Right atrium auricular region (tissue), 2 donors: Measurements from ENCODE around the gene MARVELD3. TPM values are rescaled to one million over a fixed set of nuclear protein-coding genes. Genes with fewer than 3 reads are reported as not detected.

Experiments
- DNase-seq: peaks from one replicate; pipeline ENCODE4 v3.0.0-alpha.2; 2019; ENCODE audit warnings: low spot score
- H3K27ac ChIP-seq, 2 donors: fragments of 200-600 bp; sonication (generic); 1 replicate in 1 of 2; 2 replicates in 1 of 2; pipeline ENCODE4 v1.5.1; 2016 to 2019
- H3K27me3 ChIP-seq, 2 donors: fragments of 200-600 bp; sonication (generic); one replicate each; pipeline versions ENCODE4 v1.5.1 to v1.6.0; 2017 to 2019
- H3K36me3 ChIP-seq: fragments of 200-600 bp; sonication (generic); one replicate; pipeline ENCODE4 v1.5.1; 2016
- H3K4me1 ChIP-seq, 2 donors: fragments of 200-600 bp; sonication (generic); one replicate each; pipeline versions ENCODE4 v1.5.1 to v1.6.0; 2017 to 2019
- H3K4me3 ChIP-seq, 2 donors: fragments of 200-600 bp; sonication (generic); 1 replicate in 1 of 2; 2 replicates in 1 of 2; pipeline ENCODE4 v1.5.1; 2017 to 2019; ENCODE audit warnings: mild to moderate bottlenecking in 1 of 2, moderate library complexity in 1 of 2
- H3K9me3 ChIP-seq, 2 donors: fragments of 200-600 bp; sonication (generic); one replicate each; pipeline ENCODE4 v1.5.1; 2019
- CTCF ChIP-seq, 2 donors: fragments of 200-600 bp; sonication (generic); IDR thresholded peaks; one replicate each; pipeline ENCODE4 v1.5.1; 2019; ENCODE audit warnings: antibody characterized with exemption in 2 of 2
- total RNA-seq, 2 donors: library from RNA; depleted of rRNA; stranded (reverse); fragments of >200 nt; gene quantifications; one replicate each; pipeline ENCODE4 v1.1.0, GENCODE V29; 2016

The MARVELD3 gene
- total RNA-seq, 2 donors from 2014 or later, result not detected

GRCh38 chr16:71628810-71629209, 2.8 kb downstream of the MARVELD3 start:
- no peak for DNase-seq
- Histone ChIP-seq H3K9me3 (no peaks in the 10 kb centered on the region), H3K4me1 (peaks cover 0 to 14% of the 10 kb centered on the region in 2 donors), H3K27me3 (peaks cover 15 to 16% of the 10 kb centered on the region in 2 donors), H3K4me3 (no peak overlapping the region), H3K27ac (no peak overlapping the region), H3K36me3 (no peaks in the 10 kb centered on the region)
- no peak for TF ChIP-seq CTCF (IDR thresholded peaks at IDR 0.05)

DNA sequence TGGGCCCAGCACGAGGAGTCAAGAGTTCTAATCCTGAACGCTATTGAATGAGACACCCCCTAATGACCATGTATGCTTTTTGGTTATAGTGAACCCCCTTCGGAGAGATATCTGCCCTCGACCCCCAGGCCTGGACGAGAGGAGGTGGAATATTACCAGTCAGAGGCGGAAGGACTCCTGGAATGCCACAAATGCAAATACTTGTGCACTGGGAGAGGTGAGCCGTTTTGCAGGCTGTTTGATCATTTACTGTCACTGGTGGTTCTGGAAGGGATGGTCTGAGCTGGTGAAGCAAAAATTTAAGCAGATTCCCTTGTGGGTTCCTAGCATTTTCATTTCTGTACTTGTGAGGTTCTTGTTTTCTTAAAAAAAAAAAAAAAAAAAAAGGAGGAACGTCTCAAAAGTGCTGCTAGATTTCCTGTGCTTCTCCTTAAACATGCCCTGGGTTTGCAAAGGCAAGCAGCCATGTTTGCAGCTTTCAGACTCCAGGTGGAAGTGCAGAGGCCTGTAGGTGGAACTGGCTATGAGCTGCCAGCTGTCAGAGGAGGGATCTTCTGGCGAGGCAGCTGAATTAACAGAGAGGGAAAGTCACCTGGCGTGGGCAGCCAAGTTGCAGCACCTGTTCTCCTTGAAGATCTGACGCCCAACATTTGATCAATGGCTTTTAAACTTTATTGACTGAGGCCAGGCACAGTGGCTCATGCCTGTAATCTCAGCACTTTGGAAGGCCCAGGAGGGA, 3.5 kb downstream of the MARVELD3 start:
- Histone ChIP-seq H3K27ac (no peak overlapping the region), H3K4me3 (no peak overlapping the region), H3K36me3 (no peaks in the 10 kb centered on the region), H3K9me3 (no peaks in the 10 kb centered on the region), H3K27me3 (peaks cover 15 to 16% of the 10 kb centered on the region in 2 donors), H3K4me1 (peaks cover 0 to 14% of the 10 kb centered on the region in 2 donors)
- no peak for TF ChIP-seq CTCF (IDR thresholded peaks at IDR 0.05)
- DNase-seq, result no peak

DNA sequence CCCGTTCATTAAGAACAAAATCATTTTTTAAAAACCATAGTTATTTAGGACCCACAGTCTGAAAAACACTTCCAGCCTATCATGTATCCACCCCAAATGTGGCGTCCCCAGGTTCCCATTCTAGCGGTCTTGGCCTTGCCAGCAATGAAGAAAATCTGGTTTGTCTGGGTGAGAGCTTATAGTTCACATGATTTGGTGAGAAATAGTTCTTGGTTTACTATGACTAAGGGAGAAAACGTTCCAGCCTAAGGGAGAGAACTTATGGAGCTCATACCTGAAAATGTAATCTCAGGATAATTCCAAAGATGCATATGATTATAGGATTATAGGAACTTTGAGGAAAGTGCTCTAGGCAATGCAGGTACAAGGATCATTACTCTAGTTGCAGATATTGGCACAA, 4.8 kb downstream of the MARVELD3 start:
- Histone ChIP-seq H3K36me3 (no peaks in the 10 kb centered on the region), H3K27me3 (peaks cover 12 to 13% of the 10 kb centered on the region in 2 donors), H3K27ac (no peak overlapping the region), H3K4me3 (no peak overlapping the region), H3K9me3 (no peaks in the 10 kb centered on the region), H3K4me1 (peaks cover 0 to 13% of the 10 kb centered on the region in 2 donors)
- no peak for DNase-seq
- no peak for TF ChIP-seq CTCF (IDR thresholded peaks at IDR 0.05)

- DNase-seq, result no peak
- no peak for TF ChIP-seq CTCF (IDR thresholded peaks at IDR 0.05)
- peaks cover 0 to 3% of the 10 kb centered on the region in 2 donors for H3K4me1 ChIP-seq
Measured at GRCh38 chr16:71631776-71632175, 5.8 kb downstream of the MARVELD3 start.

DNA sequence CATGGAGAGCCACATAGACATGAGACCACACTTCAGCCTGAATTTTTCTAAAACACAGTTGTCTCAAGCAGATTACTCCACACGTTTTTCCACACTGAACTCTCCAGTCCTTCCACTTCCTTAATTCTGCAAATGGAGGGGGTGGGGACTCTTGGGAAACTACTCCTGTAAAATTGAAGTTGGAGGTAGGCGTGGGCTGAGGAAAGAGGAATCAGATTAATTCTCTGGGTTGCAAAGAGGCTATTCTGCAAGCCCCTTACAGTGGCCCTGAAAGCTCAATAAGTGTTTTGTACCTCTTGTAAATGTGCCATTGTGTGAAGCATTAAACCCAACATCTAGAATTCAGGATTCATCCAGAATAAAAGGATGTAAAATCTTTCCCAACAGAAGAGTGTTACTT, 9.6 kb downstream of the MARVELD3 start:
- H3K4me1 ChIP-seq, result no peaks in the 10 kb centered on the region
- no peak for TF ChIP-seq CTCF (IDR thresholded peaks at IDR 0.05)

More at GRCh38 chr16:71631776-71632175, 5.8 kb downstream of the MARVELD3 start:
- Histone ChIP-seq H3K27me3 (peaks cover 2 to 3% of the 10 kb centered on the region in 2 donors), H3K27ac (no peak overlapping the region), H3K36me3 (no peaks in the 10 kb centered on the region), H3K4me3 (no peak overlapping the region), H3K9me3 (no peaks in the 10 kb centered on the region)

DNA sequence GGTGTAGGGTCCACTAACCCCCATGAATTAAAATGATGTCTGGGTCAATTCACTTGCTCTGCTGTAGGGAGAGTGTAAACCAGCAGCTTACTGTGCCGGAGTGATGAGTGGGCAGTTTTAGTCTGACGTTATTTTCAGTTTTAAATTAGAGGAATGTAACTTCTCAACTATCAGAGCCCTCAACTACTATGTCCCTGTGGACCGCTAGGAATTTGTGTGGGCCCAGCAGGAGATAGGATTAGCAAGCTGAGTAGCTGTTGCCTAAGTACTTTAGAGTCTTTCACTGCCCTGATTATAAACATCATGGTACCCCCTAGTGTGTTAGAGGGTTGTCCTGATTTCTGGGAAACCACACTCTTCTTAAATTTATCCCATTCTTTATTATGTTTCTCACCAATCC, 11.4 kb downstream of the MARVELD3 start:
- DNase-seq, result peak; percentile 52
- H3K9me3 ChIP-seq, result no peaks in the 10 kb centered on the region
- no peaks in the 10 kb centered on the region for H3K4me1 ChIP-seq
- H3K27ac ChIP-seq, result no peak overlapping the region
- H3K27me3 ChIP-seq, result no peaks in the 10 kb centered on the region
- TF ChIP-seq CTCF (IDR thresholded peaks at IDR 0.05), result no peak
- H3K4me3 ChIP-seq, result no peak overlapping the region
- no peaks in the 10 kb centered on the region for H3K36me3 ChIP-seq

More for the DNA sequence above, 9.6 kb downstream of the MARVELD3 start:
- Histone ChIP-seq H3K9me3 (no peaks in the 10 kb centered on the region), H3K27ac (no peak overlapping the region), H3K27me3 (no peaks in the 10 kb centered on the region), H3K4me3 (no peak overlapping the region), H3K36me3 (no peaks in the 10 kb centered on the region)
- DNase-seq, result no peak
